H9 (cell line): Measurements from ENCODE around the gene LARGE1. TPM values are rescaled to one million over a fixed set of nuclear protein-coding genes. Genes with fewer than 3 reads are reported as not detected.

Experiments
- DNase-seq: peaks from one replicate; pipeline ENCODE4 v3.0.0-alpha.2; 2017
- H2AFZ ChIP-seq: one replicate; pipeline ENCODE4 v1.6.1; 2013; ENCODE audit warnings: mild to moderate bottlenecking, low read length, control low read depth, moderate library complexity
- H2AK5ac ChIP-seq: 2 replicates; pipeline ENCODE4 v1.6.1; 2013; ENCODE audit warnings: low read length, control low read depth, mixed read lengths; ENCODE audit not compliant: insufficient read length
- H2BK120ac ChIP-seq: one replicate; pipeline ENCODE4 v1.6.1; 2013; ENCODE audit warnings: low read depth, mild to moderate bottlenecking, low read length, control low read depth, inconsistent platforms; ENCODE audit not compliant: poor library complexity, severe bottlenecking
- H2BK12ac ChIP-seq: 2 replicates; pipeline ENCODE4 v1.6.1; 2013; ENCODE audit warnings: low read length, control low read depth, mixed read lengths, low read depth; ENCODE audit not compliant: insufficient read length
- H2BK15ac ChIP-seq: 2 replicates; pipeline ENCODE4 v1.6.1; 2013; ENCODE audit warnings: low read depth, low read length, control low read depth
- H2BK20ac ChIP-seq: one replicate; pipeline ENCODE4 v1.6.1; 2013; ENCODE audit warnings: low read depth, mild to moderate bottlenecking, low read length, control low read depth, inconsistent platforms; ENCODE audit not compliant: poor library complexity, severe bottlenecking
- H2BK5ac ChIP-seq: 2 replicates; pipeline ENCODE4 v1.6.1; 2013; ENCODE audit warnings: low read length, control low read depth, mixed read lengths; ENCODE audit not compliant: insufficient read length
- H3K14ac ChIP-seq: 2 replicates; pipeline ENCODE4 v1.6.1; 2013; ENCODE audit warnings: low read length, control low read depth; ENCODE audit not compliant: insufficient read depth
- H3K18ac ChIP-seq: 2 replicates; pipeline ENCODE4 v1.6.1; 2013; ENCODE audit warnings: low read depth, mild to moderate bottlenecking, mixed read lengths, low read length, control low read depth; ENCODE audit not compliant: insufficient read length
- H3K23ac ChIP-seq: 2 replicates; pipeline ENCODE4 v1.6.1; 2013; ENCODE audit warnings: low read length, control low read depth, mixed read lengths, low read depth; ENCODE audit not compliant: insufficient read length
- H3K23me2 ChIP-seq: 2 replicates; pipeline ENCODE4 v1.6.1; 2013; ENCODE audit warnings: low read depth, mild to moderate bottlenecking, mixed read lengths, low read length, control low read depth; ENCODE audit not compliant: insufficient read length, poor library complexity, severe bottlenecking
- H3K27ac ChIP-seq: 2 replicates; pipeline ENCODE4 v1.5.1; 2013; ENCODE audit warnings: low read length, control low read depth, mixed read lengths, low read depth; ENCODE audit not compliant: insufficient read length
- H3K27me3 ChIP-seq: 2 replicates; pipeline ENCODE4 v1.6.1; 2013; ENCODE audit warnings: low read length, control low read depth, inconsistent platforms; ENCODE audit not compliant: insufficient read depth
- H3K4ac ChIP-seq: 2 replicates; pipeline ENCODE4 v1.6.1; 2013; ENCODE audit warnings: low read depth, mild to moderate bottlenecking, control low read depth, inconsistent platforms, low read length, moderate library complexity
- H3K4me1 ChIP-seq: 2 replicates; pipeline ENCODE4 v1.6.1; 2013; ENCODE audit warnings: low read length, control low read depth, inconsistent platforms; ENCODE audit not compliant: insufficient read depth
- H3K4me2 ChIP-seq: 2 replicates; pipeline ENCODE4 v1.6.1; 2013; ENCODE audit warnings: low read length, control low read depth, mixed read lengths; ENCODE audit not compliant: insufficient read length, insufficient read depth
- H3K56ac ChIP-seq: 2 replicates; pipeline ENCODE4 v1.6.1; 2013; ENCODE audit warnings: low read depth, mild to moderate bottlenecking, mixed read lengths, low read length, control low read depth; ENCODE audit not compliant: insufficient read length
- H3K79me1 ChIP-seq: 2 replicates; pipeline ENCODE4 v1.6.1; 2013; ENCODE audit warnings: low read depth, mild to moderate bottlenecking, moderate library complexity, low read length, control low read depth, inconsistent platforms; ENCODE audit not compliant: insufficient read depth, poor library complexity, severe bottlenecking
- H3K79me2 ChIP-seq: 2 replicates; pipeline ENCODE4 v1.6.1; 2013; ENCODE audit warnings: low read length, control low read depth, inconsistent platforms; ENCODE audit not compliant: insufficient read depth
- H3K9ac ChIP-seq: 2 replicates; pipeline ENCODE4 v1.6.1; 2013; ENCODE audit warnings: low read length, control low read depth, mixed read lengths; ENCODE audit not compliant: insufficient read length; ENCODE audit errors: extremely low read depth
- H3K9me3 ChIP-seq: one replicate; pipeline ENCODE4 v1.6.1; 2013; ENCODE audit warnings: low read depth, low read length, inconsistent platforms; ENCODE audit not compliant: control insufficient read depth
- H3T11ph ChIP-seq: one replicate; pipeline ENCODE4 v1.6.1; 2013; ENCODE audit warnings: mild to moderate bottlenecking, low read length, control low read depth, inconsistent platforms
- H4K20me1 ChIP-seq: one replicate; pipeline ENCODE4 v1.6.1; 2013; ENCODE audit not compliant: control insufficient read depth, insufficient read length, insufficient read depth
- H4K5ac ChIP-seq: 2 replicates; pipeline ENCODE4 v1.6.1; 2013; ENCODE audit warnings: low read depth, mild to moderate bottlenecking, mixed read lengths, low read length, control low read depth; ENCODE audit not compliant: insufficient read length
- H4K8ac ChIP-seq: replicated peaks from 2 replicates; pipeline ENCODE4 v1.6.1; 2013; ENCODE audit warnings: low read length, control low read depth, mixed read lengths, low read depth; ENCODE audit not compliant: insufficient read length
- H4K91ac ChIP-seq: 2 replicates; pipeline ENCODE4 v1.6.1; 2013; ENCODE audit warnings: low read depth, mild to moderate bottlenecking, moderate library complexity, mixed read lengths, low read length, control low read depth; ENCODE audit not compliant: insufficient read length
- H3K27ac Mint-ChIP-seq, 3 experiments: 2 replicates in 2 of 3; 3 replicates in 1 of 3; pipeline ENCODE4 v1.8.0; 2020 to 2021; ENCODE audit warnings: mixed read lengths in 3 of 3, mild to moderate bottlenecking in 1 of 3, moderate library complexity in 1 of 3
- H3K27me3 Mint-ChIP-seq: 2 replicates; pipeline ENCODE4 v1.8.0; 2021; ENCODE audit warnings: low read depth, mild to moderate bottlenecking, moderate library complexity, mixed read lengths
- H3K36me3 Mint-ChIP-seq, 3 experiments: 2 replicates in 2 of 3; 3 replicates in 1 of 3; pipeline ENCODE4 v1.8.0; 2020 to 2021; ENCODE audit warnings: low read depth in 3 of 3, mixed read lengths in 3 of 3; ENCODE audit not compliant: insufficient read depth in 1 of 3
- H3K4me1 Mint-ChIP-seq, 2 experiments: 2 replicates each; pipeline ENCODE4 v1.8.0; 2020; ENCODE audit warnings: mixed read lengths in 2 of 2
- H3K4me3 Mint-ChIP-seq, 2 experiments: 2 replicates in 1 of 2; 3 replicates in 1 of 2; pipeline ENCODE4 v1.8.0; 2020 to 2021; ENCODE audit warnings: mild to moderate bottlenecking in 2 of 2, mixed read lengths in 2 of 2, moderate library complexity in 1 of 2
- H3K9me3 Mint-ChIP-seq, 2 experiments: 2 replicates in 1 of 2; 3 replicates in 1 of 2; pipeline ENCODE4 v1.8.0; 2020; ENCODE audit warnings: mild to moderate bottlenecking in 2 of 2, mixed read lengths in 2 of 2, moderate library complexity in 1 of 2
- CTCF ChIP-seq: fragments of 200-600 bp; sonication (generic); conservative IDR thresholded peaks from 3 replicates; pipeline ENCODE4 v1.8.0; 2021; ENCODE audit warnings: antibody characterized with exemption, mild to moderate bottlenecking
- WGBS: extraction: QIAGEN DNeasy Blood & Tissue Kit; methylation state at CpG from one replicate; pipeline ENCODE4 v1.1.7; 2013; ENCODE audit warnings: missing lambda C conversion rate, low lambda C conversion rate, mixed read lengths; ENCODE audit not compliant: insufficient read length; ENCODE audit errors: extremely low coverage; 5-methylcytosine and 5-hydroxymethylcytosine counted together
- total RNA-seq: library from RNA; stranded (reverse); gene quantifications from 2 replicates; pipeline ENCODE4 v1.2.1, GENCODE V29; 2021

The LARGE1 gene
- total RNA-seq, 1 experiment from 2014 or later: 43.5 TPM

GRCh38 chr22:33853200-33854097 is 66.8 kb downstream of the LARGE1 start:
- Mint-ChIP-seq H3K4me1 (peaks cover 56 to 67% of the 10 kb centered on the region in 2 experiments), H3K9me3 (no peaks in the 10 kb centered on the region), H3K36me3 (peaks cover 1 to 5% (median 3%) of the 10 kb centered on the region in 3 experiments; a peak in 4 of 7 replicates), H3K27me3 (no peaks in the 10 kb centered on the region), H3K4me3 (peak overlapping the region; percentile 5 to 60; a peak in 2 of 5 replicates), H3K27ac (peak overlapping the region; percentile 90 to 97 (median 96))
- no peaks in the 10 kb centered on the region for H3K27me3 ChIP-seq
- no peak overlapping the region; the same call in 1 of the 2 replicates for H3K4ac ChIP-seq
- no peak overlapping the region for H3K23ac ChIP-seq
- H3K4me1 ChIP-seq: peaks cover 22% of the 10 kb centered on the region
- H2AFZ ChIP-seq: no peak overlapping the region
- peak overlapping the region; percentile 73; the same call in 1 of the 2 replicates for H3K14ac ChIP-seq
- no peak overlapping the region for H3K56ac ChIP-seq
- no peak overlapping the region for H2BK20ac ChIP-seq
- peak; percentile 51 for DNase-seq
- H3K79me1 ChIP-seq: peaks cover 4% of the 10 kb centered on the region
- no CpG with 5 or more reads among the region's 9 CpGs for WGBS
- H3K27ac ChIP-seq: peak overlapping the region; percentile 81
- H3T11ph ChIP-seq: peak overlapping the region; percentile 40
- H3K9me3 ChIP-seq: no peaks in the 10 kb centered on the region
- H4K91ac ChIP-seq: no peak overlapping the region
- peaks cover 39% of the 10 kb centered on the region; the same call in 1 of the 2 replicates for H3K79me2 ChIP-seq
- H4K8ac ChIP-seq: no peak overlapping the region
- H3K23me2 ChIP-seq: peaks cover 3% of the 10 kb centered on the region
- no peak overlapping the region for H2AK5ac ChIP-seq
- no peak overlapping the region for H4K5ac ChIP-seq
- no peak overlapping the region for H2BK5ac ChIP-seq
- TF ChIP-seq CTCF: no peak
- no peaks in the 10 kb centered on the region for H4K20me1 ChIP-seq
- no peak overlapping the region for H2BK15ac ChIP-seq
- peak overlapping the region; percentile 34 for H3K4me2 ChIP-seq
- no peak overlapping the region for H3K9ac ChIP-seq
- no peak overlapping the region for H2BK12ac ChIP-seq
- peak overlapping the region; percentile 76 for H3K18ac ChIP-seq
- no peak overlapping the region for H2BK120ac ChIP-seq
